ENCODE measurements around the gene PLXNA1.

GRCh38 chr3:127013758-127014535 lies 31.0 kb downstream of the PLXNA1 start:
- TF ChIP-seq, protein P1, sequence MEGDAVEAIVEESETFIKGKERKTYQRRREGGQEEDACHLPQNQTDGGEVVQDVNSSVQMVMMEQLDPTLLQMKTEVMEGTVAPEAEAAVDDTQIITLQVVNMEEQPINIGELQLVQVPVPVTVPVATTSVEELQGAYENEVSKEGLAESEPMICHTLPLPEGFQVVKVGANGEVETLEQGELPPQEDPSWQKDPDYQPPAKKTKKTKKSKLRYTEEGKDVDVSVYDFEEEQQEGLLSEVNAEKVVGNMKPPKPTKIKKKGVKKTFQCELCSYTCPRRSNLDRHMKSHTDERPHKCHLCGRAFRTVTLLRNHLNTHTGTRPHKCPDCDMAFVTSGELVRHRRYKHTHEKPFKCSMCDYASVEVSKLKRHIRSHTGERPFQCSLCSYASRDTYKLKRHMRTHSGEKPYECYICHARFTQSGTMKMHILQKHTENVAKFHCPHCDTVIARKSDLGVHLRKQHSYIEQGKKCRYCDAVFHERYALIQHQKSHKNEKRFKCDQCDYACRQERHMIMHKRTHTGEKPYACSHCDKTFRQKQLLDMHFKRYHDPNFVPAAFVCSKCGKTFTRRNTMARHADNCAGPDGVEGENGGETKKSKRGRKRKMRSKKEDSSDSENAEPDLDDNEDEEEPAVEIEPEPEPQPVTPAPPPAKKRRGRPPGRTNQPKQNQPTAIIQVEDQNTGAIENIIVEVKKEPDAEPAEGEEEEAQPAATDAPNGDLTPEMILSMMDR (IDR thresholded peaks at IDR 0.05; ENCODE audit: low read length): no peak
- no peak for TF ChIP-seq EZH2 (optimal IDR thresholded peaks at IDR 0.05; ENCODE audit: low read depth, low read length)
- TF ChIP-seq EZH2phosphoT487 (IDR thresholded peaks at IDR 0.05; ENCODE audit: low read length): no peak

All from MM.1S (cell line).